ENCODE results near the gene CELF5. TPM values are rescaled to one million over a fixed set of nuclear protein-coding genes. Genes with fewer than 3 reads are reported as not detected.

CELF5 gene
- total and polyA plus RNA-seq, 2 donors (not counting 1 experiment from before 2014, with no cell fraction given): 0.15 TPM; not detected in 1

DNA sequence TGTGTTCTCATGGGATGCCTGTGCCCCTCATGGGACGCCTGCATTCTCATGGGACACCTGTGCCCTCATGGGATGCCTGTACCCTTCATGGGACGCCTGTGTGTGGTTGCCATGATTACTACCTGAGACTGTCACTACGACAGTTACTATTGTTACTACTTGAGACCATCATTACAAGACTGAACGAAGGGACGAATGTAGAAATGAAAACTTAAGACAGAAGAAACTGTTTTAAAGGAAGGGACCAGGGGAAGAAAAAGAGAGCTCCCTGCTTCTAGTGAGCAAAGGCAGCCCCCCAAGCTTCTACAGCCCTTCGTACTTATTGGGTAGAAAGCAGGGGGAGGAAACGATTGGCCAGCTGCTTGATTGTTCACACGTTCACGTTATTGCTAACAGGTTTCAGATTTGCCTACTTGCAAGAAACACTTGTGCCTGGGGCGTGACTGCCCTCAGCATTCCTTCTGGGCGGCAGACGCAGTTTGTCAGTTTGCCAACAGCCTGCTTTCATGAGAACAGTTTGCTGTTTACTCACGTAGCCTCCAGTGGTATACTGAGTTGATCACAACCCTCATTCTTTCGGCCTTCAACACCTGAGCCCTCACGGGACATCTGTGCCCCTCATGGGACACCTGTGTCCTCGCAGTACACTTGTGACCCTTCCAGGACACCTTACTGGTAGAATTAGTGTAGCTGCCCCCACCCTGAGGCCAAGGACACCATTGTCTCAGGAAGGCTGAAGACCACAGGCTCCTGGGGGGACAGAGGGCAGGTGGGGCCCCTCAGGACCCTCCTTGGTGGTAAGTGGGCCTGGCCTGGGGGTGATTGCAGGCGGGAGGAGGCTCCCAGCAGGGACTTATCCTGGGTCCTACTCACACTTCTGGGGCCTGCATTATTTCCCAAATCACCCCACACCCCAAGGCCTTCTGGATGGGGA lies 48.4 kb upstream of the CELF5 start:
- no peak overlapping the region for H3K9ac ChIP-seq (ENCODE audit: low read length)
- POLR2A ChIA-PET: interaction anchor here (1.6 kb wide), 1 partner anchor 9 kb away, joined by 4 read pairs; no protein-coding TSS in a partner anchor
- ATAC-seq (ENCODE audit: low read depth): no peak
- no peak overlapping the region for H3K4me3 ChIP-seq (ENCODE audit: control extremely low read depth in 1 of 5, extremely low read depth in 1 of 5, insufficient read depth in 1 of 5, low read depth in 2 of 5, low read length in 4 of 5)
- DNase-seq: peak; percentile 85
- peaks cover 0 to 10% of the 10 kb centered on the region in 2 experiments for H3K36me3 ChIP-seq (replicated peaks in 1 of 2; ENCODE audit: control extremely low read depth in 1 of 2, control insufficient read depth in 1 of 2, extremely low read depth in 1 of 2, insufficient read depth in 2 of 2, low read length in 1 of 2)
- CTCF ChIA-PET: no interaction called here
- intact Hi-C loops (cut with micrococcal nuclease): loop anchor here (10.0 kb wide), 1 partner anchor 889 kb away; the partner anchor contains the start of gene ZBTB7A
- H3K27me3 ChIP-seq (replicated peaks in 1 of 4; ENCODE audit: control extremely low read depth in 1 of 4, control insufficient read depth in 3 of 4, insufficient read depth in 4 of 4, low read length in 3 of 4): no peaks in the 10 kb centered on the region
- H3K79me2 ChIP-seq (ENCODE audit: control insufficient read depth, insufficient read depth, low read length): peaks cover 31% of the 10 kb centered on the region
- peak overlapping the region; percentile 92 for H3K27ac Mint-ChIP-seq
- peaks cover 0 to 47% (median 24%) of the 10 kb centered on the region in 3 donors for H3K9me3 ChIP-seq (ENCODE audit: control extremely low read depth in 1 of 3, control insufficient read depth in 2 of 3, insufficient read depth in 1 of 3, low read length in 2 of 3)
- peaks cover 38 to 50% of the 10 kb centered on the region in 2 donors for H3K4me1 ChIP-seq (ENCODE audit: control insufficient read depth in 2 of 2, insufficient read depth in 2 of 2, low read length in 2 of 2)
- peak overlapping the region; percentile 67 for H3K4me3 Mint-ChIP-seq
- no peak overlapping the region for H2AFZ ChIP-seq (ENCODE audit: insufficient read depth, low read depth, low read length, poor library complexity, severe bottlenecking)
- TF ChIP-seq, protein P1, sequence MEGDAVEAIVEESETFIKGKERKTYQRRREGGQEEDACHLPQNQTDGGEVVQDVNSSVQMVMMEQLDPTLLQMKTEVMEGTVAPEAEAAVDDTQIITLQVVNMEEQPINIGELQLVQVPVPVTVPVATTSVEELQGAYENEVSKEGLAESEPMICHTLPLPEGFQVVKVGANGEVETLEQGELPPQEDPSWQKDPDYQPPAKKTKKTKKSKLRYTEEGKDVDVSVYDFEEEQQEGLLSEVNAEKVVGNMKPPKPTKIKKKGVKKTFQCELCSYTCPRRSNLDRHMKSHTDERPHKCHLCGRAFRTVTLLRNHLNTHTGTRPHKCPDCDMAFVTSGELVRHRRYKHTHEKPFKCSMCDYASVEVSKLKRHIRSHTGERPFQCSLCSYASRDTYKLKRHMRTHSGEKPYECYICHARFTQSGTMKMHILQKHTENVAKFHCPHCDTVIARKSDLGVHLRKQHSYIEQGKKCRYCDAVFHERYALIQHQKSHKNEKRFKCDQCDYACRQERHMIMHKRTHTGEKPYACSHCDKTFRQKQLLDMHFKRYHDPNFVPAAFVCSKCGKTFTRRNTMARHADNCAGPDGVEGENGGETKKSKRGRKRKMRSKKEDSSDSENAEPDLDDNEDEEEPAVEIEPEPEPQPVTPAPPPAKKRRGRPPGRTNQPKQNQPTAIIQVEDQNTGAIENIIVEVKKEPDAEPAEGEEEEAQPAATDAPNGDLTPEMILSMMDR (IDR thresholded peaks at IDR 0.05): no peak
- no peak for TF ChIP-seq EZH2 (IDR thresholded peaks at IDR 0.05; ENCODE audit: borderline replicate concordance, insufficient read depth, low read depth, low read length, poor library complexity, severe bottlenecking)
- H3K4me2 ChIP-seq (replicated peaks; ENCODE audit: low read depth, low read length, poor library complexity, severe bottlenecking): peak overlapping the region; percentile 56
- WGBS (ENCODE audit: insufficient coverage): 17% methylated on average over 13 of the region's 17 CpGs
- peaks cover 42% of the 10 kb centered on the region for H3K4me1 Mint-ChIP-seq
- H4K20me1 ChIP-seq (ENCODE audit: control insufficient read depth, insufficient read depth, low read length, poor library complexity, severe bottlenecking): peaks cover 25% of the 10 kb centered on the region
- H3K27me3 Mint-ChIP-seq: no peaks in the 10 kb centered on the region
- no peaks in the 10 kb centered on the region for H3K9me3 Mint-ChIP-seq (ENCODE audit: insufficient read depth)
- peak overlapping the region; percentile 91 for H3K27ac ChIP-seq (ENCODE audit: low read length in 2 of 2)

Data from B cell (primary cell).